GM21723 (cell line): Measurements from ENCODE around the gene VILL.
"Not testable (repeated sequence)": the region's sequence is repeated elsewhere in the genome, so short reads cannot be mapped to it uniquely, and the experiment has no call there.

Experiments
- ATAC-seq: cut with Tn5 transposase; IDR thresholded peaks from one replicate; pipeline ENCODE4 v1.9.1; 2021; ENCODE audit warnings: mild to moderate bottlenecking, moderate library complexity; ENCODE audit not compliant: unreplicated experiment

The VILL gene

DNA sequence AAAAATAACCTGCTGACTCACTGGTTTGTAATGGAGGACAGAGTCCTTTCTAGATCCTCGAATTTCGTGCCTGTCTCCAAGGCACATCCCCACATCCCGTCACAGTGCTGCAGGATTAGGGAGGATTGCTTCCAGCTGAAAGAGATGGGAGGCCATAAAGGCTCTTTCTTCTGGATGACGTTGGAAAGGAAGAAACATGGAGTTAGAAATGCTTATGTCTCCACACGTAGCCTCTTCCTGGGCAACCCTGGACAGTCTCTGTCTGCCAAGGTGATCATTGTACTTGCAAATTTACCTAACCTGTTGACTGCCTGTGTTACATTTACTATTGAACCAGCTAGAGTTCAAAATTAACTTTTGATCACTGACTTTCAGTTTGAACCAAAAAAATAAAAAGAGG lies 27.6 kb upstream of the VILL start:
- no peak for ATAC-seq

DNA sequence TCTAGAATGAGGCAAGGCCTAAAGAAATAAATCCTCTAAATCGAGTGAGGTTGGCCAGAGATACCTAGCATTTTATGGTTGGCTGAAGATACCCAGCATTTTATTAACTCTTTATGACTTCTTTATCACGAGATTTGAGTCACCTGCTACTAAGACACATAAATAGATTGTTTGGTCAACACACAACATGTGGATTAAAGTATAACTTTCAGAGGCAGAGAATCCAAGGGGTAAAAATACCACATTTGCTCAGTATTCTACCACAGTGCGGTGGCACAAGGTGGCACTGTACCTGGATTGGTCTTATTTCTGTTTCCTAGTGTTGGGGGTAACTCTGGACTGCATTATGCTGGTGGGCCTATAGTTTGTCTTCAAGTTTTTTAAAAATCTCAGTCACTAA lies 27.0 kb upstream of the VILL start:
- ATAC-seq, result no peak

DNA sequence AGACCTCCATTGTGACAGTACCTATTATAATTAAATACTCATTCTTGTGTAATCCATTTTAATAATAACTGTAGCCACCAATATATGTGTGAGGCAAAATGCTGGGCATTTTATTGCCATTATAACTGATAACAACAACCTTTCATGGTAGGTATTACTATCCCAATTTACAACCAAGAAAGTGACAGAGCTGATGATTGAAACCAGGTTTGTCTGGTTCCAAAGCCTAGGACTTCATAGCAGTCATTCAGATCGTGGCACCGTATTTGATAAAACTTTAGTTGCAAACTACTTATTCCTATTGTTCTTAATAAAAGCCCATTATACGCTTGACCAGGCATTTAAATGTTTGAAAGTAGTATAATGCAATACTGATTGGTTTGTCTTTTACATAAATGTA lies 26.4 kb upstream of the VILL start:
- no peak for ATAC-seq

- ATAC-seq, result no peak
Observed at GRCh38 chr3:37964716-37965115, 25.9 kb upstream of the VILL start.

DNA sequence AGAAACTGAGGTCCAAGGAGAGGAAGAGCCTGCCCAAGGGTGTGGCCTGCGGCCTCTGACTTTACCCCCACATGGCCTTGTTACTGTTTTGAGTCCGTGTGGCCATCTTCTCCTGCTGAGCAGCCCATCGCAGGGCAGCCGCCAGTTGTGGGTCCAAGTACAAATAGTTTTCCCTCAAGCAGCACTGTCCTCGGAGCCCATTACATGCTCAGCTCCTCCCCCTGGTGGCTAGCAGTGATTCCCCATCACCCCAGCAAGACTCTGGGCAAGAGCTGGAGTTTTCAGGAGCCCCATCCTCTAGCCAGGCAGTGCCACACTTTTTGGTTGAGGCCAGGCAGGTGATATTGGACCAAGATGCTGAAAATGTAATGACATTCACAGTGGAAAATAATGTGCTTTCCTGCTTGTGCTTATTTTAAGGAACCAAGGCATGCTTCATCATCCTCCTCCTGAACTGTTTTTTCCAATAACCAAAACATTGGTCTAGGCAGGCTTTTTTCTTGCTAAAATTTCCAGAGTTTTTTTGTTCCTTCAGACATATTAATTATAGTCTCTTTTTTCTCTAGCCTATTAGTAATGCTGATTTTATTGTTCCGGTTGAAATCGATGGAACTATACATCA lies 23.2 kb upstream of the VILL start:
- ATAC-seq, result peak; percentile 84

DNA sequence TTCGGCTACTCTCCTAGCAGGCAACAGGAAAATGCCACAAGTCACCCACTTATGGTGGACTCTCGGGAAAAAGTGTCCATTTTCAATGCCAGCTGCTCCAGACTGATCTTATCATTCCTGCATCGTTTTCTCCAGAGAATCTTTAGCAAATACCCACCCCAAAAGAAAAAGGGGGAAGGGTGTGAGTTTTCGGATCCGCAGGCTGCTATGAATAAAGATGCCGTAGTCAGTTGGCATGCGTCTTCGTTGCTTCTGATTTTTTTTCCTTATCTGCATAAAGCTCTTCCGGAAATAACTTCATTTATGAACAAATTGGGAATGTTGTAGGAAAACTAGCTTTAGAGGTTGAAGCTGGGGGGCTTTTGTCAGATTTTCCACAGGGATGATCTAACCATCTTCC lies 22.4 kb upstream of the VILL start:
- no peak for ATAC-seq

DNA sequence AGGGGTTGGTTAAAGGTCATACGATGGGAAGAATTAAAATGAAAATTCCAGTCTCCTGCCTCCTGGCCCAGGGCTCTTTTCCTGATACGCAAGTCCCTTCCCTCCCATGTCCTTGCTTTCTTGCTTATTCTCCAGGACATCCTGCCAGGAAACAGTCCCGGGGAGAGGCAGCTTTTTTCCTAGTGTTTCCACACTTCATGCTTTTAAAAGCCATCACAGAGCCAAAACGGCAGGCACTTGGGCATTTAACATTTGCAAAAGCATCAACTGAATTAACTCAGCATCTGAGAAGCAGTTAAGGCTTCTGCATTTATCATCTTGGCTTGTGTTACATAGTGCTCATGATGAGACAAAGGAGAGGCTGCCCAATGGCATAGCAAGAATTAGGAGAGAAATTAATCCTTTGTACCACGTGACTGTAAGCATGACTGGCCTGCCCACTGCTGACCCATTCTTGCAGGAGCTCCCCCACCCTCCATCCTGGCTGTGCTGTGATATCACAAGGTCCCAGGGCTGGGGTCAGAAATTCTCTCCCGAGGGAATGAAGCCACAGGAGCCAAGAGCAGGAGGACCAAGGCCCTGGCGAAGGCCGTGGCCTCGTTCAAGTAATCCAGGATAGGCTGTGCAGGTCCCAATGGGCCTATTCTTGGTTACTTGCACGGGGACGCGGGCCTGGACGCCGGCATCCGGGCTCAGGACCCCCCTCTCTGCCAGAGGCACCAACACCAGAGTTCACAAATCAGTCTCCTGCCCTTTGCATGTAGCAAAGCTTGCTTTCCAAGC lies 21.6 kb upstream of the VILL start:
- ATAC-seq, result no peak

DNA sequence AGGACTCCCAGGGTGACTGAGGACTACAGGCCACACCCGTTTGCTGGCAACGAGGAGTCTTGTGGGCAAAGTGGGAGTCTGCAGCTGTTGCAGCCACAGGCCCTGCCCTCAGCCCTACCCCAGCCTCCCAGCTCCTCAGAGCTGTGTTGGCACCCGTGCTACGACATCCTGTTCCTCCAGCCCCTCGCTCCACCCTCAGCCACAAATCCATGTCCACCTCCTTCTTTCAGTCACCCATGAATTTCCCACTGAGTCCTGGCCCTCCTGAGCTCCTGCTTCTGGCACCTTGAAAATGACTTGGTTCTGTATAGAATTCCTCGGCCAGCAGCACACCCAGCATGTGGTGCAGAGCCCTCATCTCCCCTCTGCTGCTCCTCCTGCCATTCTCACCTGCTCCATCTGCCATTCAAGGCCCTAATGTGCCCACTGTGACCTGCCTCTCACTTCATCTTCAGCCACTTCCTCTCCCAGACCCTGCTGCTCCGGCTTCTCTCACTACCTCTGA lies 20.9 kb upstream of the VILL start:
- ATAC-seq, result no peak

DNA sequence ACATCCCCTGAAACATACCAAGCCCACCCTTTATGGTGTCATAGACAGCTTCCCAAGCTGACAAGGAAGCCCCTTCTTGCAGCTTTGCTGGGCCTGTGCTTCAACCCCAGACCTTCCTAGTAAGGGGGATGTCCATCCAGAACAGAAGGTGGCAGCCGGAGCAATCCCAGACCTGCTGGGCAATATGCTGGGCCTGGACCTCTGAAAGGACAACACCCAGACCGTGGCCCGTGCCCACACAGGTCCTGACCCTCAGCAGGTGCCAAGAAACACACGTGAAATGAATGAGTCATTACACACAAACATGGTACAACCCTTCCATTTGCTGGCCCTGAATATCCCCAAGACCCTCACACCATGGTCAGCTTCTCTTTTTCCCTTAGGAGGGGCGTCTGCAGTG lies 19.8 kb upstream of the VILL start:
- ATAC-seq, result no peak

- no peak for ATAC-seq
Observed at GRCh38 chr3:37971467-37971866, 19.1 kb upstream of the VILL start.

DNA sequence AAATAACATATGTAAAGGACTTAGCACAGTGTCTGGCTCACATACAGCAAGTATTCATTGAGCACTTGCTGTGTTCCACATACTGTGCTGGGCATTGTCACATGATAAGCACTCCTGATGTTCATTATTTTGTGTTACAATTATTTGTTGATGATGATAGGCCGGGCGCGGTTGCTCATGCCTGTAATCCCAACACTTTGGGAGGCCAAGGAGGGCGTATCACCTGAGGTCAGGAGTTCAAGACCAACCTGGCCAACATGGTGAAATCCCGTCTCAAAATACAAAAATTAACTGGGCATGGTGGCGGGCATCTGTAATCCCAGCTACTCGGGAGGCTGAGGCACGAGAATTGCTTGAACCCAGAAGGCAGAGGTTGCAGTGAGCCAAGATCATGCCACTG lies 18.5 kb upstream of the VILL start:
- ATAC-seq, result not testable (repeated sequence)

DNA sequence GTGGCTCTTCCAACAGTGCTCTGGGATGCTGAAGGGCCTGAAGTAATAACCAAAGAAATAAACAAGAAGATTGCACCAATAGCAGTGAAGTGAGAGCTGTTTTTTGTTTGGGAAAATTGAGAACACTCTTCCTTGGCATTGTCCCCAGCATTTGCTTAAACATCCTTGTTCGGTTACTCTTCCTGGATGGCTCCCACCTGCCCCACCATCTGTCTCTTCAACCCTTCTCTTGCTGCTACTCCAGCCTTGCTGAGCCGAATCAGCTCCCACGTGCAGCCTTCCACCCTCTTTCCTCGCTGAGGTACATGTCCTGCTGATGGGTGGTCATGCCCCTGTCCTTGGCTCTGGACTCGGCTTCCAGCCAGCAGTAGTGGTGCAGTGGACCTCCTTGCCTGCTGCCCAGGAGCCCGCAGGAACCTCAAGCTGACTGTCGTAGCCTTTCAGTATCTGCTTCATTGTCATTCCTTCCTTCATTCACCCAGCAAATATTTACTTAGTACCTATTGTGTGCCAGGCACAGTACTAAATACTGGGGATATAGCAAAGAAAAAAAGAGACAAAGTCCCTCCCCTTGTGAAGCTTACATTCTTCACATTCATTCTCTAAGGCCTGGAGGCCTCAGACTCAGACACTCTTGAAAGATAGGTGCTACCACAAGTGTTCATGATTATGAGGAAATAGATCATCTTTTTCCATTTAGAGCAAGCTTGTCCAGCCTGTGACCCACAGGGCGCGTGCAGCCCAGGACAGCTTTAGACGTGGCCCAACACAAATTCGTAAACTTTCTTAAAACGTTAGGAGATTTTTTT lies 17.1 kb upstream of the VILL start:
- ATAC-seq, result no peak

GRCh38 chr3:37974121-37975083 lies 16.2 kb upstream of the VILL start:
- ATAC-seq, result peak; percentile 97

GRCh38 chr3:37979541-37980461 lies 10.8 kb upstream of the VILL start:
- no peak for ATAC-seq

- no peak for ATAC-seq
Observed at GRCh38 chr3:37980462-37981347, 9.9 kb upstream of the VILL start.

DNA sequence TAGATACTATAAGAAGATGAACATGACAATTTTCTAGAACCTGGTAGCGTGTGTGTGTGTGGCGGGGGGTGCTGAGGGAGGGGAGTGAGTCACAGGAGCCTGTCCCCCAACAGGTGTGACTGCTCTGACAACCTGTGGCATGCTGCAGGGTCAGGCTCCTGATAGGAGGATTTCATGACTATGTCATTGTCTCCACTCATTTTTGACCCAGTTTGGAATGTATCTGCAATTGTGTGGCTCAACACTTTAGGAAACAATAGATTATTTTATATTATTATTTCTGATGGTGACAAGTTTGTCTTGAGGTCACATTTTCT lies 9.3 kb upstream of the VILL start:
- no peak for ATAC-seq

DNA sequence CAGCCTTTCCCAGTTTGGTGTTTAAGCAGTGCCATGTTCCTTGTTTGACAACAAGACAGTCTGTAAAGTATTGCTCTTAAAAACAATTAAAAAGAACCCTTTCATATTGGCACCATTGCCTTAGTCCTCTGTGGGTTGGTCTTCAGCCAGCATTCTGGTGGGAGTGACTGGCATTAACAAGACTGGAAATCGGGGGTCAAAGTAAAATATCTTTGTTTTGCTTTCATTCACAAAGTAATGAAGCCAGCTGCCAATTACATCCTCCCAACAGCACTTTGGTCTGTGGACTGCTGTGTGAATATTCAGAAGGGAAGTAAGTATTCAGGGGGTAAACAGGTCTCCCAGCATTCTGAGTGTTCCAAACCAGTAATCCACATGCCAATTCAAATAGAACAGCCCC lies 8.3 kb upstream of the VILL start:
- no peak for ATAC-seq

- ATAC-seq, result no peak
Observed at GRCh38 chr3:37984051-37984450, 6.5 kb upstream of the VILL start.

- ATAC-seq, result no peak
Observed at GRCh38 chr3:37984596-37984995, 6.0 kb upstream of the VILL start.
